Liver (tissue), 3 donors: ENCODE measurements around the gene GABBR2.

Source experiments
- ATF3 ChIP-seq: IDR thresholded peaks from 2 replicates; pipeline ENCODE4 v1.6.1; 2016; ENCODE audit warnings: antibody characterized with exemption
- CTCF ChIP-seq: fragments of 150-350 bp; IDR thresholded peaks from 2 replicates; pipeline ENCODE4 v1.5.1; 2017; ENCODE audit warnings: improper control_type of control experiment, low read depth, low read length; ENCODE audit not compliant: missing input control
- EGR1 ChIP-seq, 2 donors: IDR thresholded peaks; 2 replicates each; pipeline ENCODE4 v1.6.1; 2016 to 2018; ENCODE audit warnings: antibody characterized with exemption in 2 of 2, low read depth in 2 of 2
- GABPA ChIP-seq, 2 donors: IDR thresholded peaks in 1 of 2; conservative IDR thresholded peaks in 1 of 2; 2 replicates each; pipeline ENCODE4 v1.6.1; 2016; ENCODE audit warnings: antibody characterized with exemption in 2 of 2, mild to moderate bottlenecking in 1 of 2, moderate library complexity in 1 of 2
- HNF4A ChIP-seq, 2 donors: conservative IDR thresholded peaks; 2 replicates each; pipeline ENCODE4 v1.6.1; 2016; ENCODE audit warnings: antibody characterized with exemption in 2 of 2, mild to moderate bottlenecking in 2 of 2
- REST ChIP-seq: IDR thresholded peaks from 2 replicates; pipeline ENCODE4 v1.6.1; 2016; ENCODE audit warnings: antibody characterized with exemption, mild to moderate bottlenecking
- SP1 ChIP-seq: IDR thresholded peaks from 2 replicates; pipeline ENCODE4 v1.6.1; 2018; ENCODE audit warnings: antibody characterized with exemption, mild to moderate bottlenecking
- TAF1 ChIP-seq: conservative IDR thresholded peaks from 2 replicates; pipeline ENCODE4 v1.6.1; 2016; ENCODE audit warnings: antibody characterized with exemption, mild to moderate bottlenecking
- donor health status: healthy.
- donor health status: healthy.

GRCh38 chr9:98479967-98480847 lies 228.5 kb downstream of the GABBR2 start:
- TF ChIP-seq CTCF, result no peak
- no peak for TF ChIP-seq ATF3
- TF ChIP-seq GABPA (IDR thresholded peaks at IDR 0.05 in 1 of 2, conservative IDR thresholded peaks at IDR 0.05 in 1 of 2), result no peak
- no peak for TF ChIP-seq SP1
- no peak for TF ChIP-seq TAF1
- no peak for TF ChIP-seq REST
- no peak for TF ChIP-seq EGR1 (IDR thresholded peaks at IDR 0.05; ENCODE audit: low read depth in 2 of 2)
- no peak for TF ChIP-seq HNF4A (conservative IDR thresholded peaks at IDR 0.05)
